NCI-H510A (cell line): Measurements from ENCODE around the gene MEA1.
"Not testable (repeated sequence)": the region's sequence is repeated elsewhere in the genome, so short reads cannot be mapped to it uniquely, and the experiment has no call there.

Experiments used
- DNase-seq: peaks from one replicate; lab custom pipeline; 2025; lab: John Stamatoyannopoulos, UW

The MEA1 gene

DNA sequence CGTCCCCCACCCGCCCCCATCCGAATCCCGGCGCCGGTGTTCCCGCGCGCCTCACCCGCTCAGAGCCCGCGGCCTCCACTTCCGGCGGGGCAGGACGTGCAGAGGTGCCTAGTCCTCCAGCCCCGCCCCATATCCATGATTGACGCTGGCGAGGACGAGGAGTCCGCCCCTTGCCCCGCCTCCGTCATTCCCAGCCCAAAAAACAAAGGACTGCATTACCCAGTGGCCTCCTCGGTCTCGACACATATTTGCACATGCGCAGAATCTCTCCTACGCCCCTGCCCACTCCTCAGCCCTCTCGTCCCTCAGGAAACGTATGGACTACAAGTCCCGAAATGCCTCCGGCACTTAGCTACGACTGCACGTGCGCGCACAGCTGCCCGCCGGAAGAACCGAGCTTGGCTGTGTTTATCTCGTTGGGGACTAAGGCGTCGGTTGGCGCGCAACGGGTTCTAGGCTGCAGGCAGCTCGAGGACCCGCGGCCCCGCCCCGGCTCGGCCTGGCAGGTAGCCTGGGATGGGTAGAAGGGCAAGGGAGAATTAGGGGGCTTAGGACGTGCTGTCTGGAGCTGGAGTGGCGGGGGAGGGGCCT lies at the start of gene MEA1, which contains the start of gene KLHDC3:
MEA1 (minus strand) TSS at position 104 of the 591 bp plus-strand sequence. CDS start 133 bp downstream, outside the sequence.
KLHDC3 (plus strand) TSS at position 407 of the 591 bp plus-strand sequence. CDS start 2,944 bp downstream, outside the sequence.
- DNase-seq, result peak; percentile 99

DNA sequence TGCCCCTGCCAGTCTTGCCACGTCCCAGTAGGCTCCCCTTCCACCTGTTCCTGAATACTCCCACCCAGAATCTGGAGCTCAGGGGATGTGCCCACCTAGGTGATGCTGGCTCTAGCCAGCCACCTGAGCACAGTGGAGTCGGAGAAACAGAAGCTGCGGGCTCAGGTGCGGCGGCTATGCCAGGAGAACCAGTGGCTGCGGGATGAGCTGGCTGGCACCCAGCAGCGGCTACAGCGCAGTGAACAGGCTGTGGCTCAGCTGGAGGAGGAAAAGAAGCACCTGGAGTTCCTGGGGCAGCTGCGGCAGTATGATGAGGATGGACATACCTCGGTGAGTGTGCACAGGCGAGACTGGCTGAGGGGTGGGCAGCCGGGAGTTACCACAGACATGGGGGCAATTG lies 49.1 kb upstream of the MEA1 start:
- DNase-seq, result no peak

DNA sequence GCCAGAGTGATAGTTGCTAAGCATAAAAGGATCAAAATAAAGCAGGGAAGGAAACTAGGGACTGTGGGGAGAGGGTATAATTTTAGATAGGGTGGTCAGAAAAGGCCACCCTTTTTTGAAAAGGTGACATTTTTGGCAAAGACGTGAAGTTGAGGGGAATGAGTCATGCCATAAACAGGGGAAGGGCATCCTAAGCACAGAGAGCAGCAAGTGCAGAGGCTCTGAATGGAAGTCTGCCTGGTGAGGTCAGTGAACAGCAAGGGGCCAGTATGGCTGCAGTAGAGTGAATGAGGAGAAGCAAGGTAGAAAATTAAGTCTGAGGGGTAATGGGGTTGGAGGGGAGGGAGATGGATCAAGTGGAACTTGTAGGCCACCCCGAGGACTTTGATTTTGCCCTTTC lies 48.1 kb upstream of the MEA1 start:
- DNase-seq, result no peak

DNA sequence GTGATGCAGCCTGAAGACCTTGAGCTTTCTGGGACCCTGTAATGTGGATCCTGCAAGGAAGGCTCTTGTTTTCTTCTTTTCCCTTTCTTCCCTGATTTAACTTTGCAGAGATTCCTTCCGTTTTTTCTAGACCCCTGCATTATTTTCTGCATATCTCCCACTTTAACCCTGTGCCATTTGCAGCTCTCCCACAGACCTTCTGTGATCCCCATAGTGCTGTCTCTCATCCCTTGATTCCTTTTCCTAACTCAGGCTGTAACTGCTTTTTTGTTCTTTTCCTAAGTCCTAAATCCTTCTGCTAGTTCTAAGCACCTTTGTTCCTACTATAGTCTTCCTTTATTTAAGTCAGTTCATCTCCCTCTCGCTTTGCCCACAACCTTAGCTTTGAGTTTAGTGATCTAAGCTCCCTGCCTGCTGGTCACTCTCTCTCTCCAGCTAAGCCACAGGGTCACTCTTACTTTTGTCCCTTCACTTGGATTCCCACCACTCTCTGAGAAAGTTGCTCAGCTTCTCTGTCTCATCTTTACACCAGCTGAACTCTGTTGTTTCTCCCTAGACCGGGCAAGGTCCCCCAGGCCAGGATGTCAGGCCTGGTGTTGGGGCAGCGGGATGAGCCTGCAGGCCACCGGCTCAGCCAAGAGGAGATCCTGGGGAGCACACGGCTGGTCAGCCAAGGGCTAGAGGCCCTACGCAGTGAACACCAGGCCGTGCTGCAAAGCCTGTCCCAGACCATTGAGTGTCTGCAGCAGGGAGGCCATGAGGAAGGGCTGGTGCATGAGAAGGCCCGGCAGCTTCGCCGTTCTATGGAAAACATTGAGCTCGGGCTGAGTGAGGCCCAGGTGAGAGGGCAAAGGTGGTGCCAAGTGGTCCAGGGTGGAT lies 47.2 kb upstream of the MEA1 start:
- DNase-seq, result no peak

DNA sequence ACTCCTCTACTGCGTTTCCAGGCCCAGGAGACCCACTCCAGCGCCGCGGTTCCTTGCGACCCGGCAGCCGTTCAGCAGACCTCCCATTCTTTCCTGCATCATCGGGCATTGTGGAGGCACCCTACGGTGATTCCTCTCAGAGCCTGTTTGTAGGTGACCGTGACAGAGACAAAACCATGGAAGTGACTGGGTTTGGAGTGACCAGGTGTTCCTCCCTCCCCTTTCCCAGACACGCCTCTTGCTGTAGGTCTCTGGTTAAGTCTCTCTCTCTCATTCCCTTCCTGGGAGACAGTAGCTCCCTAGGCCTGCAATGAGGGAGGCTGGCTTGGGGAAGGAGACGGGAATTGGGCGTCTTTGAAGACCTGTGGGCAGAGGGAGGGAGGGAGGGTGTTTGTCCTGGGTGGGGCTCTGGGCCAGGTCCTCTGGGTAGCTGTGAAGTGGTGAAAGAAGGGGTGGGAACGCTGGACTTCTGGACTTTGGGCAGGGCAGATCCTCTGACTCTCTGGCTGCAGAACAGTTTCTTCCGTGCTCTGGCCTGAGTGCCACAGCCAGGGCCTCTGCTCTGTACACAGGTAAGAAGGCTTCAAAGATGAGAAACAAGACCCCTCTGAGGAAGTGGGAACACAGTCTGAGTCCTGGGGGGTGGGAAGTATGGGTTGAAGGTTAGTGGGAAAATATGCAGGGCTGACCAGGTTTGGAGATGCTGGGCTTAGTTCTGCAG lies 46.4 kb upstream of the MEA1 start:
- peak; percentile 43 for DNase-seq

DNA sequence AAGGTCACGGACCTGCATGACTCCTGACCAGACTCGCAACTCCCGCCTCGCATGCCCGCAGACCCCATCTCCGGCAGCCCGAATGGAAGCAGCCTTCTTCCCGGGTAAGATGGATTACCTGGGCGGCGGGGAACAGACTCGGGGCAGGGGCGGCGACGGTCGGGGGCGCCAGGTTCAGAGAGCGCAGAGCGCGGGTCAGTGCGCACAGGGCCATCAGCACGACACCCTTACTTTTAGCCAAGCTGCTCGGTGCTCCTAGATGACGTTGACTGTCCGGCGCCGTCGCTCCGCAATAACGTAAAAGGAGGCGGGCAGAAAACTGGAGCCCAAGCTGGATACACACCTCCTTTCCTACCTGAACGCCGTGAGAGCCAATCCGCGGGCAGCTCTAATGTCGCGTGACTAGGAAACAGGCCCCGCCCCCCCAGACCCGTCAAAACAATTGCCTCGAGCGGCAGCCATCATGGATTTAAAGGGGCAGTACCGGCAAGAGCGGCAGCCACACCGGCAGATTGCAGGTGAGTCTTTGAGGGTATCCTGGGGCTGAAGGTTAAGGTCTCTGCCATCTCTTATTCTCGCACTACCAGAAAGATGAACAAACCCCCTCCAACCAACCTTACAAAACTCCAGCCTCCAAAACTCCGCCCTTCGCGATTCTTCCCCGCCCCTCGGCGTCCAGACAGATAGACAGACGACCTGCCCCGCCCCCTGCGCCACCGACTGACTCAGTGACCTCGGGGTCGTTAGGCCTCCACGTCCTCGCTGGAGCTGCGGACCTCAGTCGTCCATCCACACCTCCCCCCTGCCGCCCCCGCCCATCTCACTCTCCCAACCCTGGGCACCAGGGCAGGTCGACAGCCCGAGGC lies 45.7 kb upstream of the MEA1 start, which contains the start of the genes KLC4 and MRPL2:
KLC4 (plus strand) TSS at position 464 of the 866 bp plus-strand sequence. CDS start 1,705 bp downstream, outside the sequence.
MRPL2 (minus strand) TSS at position 267 of the 866 bp plus-strand sequence; CDS start at position 214, 53 bp downstream.
- DNase-seq, result peak; percentile 99

DNA sequence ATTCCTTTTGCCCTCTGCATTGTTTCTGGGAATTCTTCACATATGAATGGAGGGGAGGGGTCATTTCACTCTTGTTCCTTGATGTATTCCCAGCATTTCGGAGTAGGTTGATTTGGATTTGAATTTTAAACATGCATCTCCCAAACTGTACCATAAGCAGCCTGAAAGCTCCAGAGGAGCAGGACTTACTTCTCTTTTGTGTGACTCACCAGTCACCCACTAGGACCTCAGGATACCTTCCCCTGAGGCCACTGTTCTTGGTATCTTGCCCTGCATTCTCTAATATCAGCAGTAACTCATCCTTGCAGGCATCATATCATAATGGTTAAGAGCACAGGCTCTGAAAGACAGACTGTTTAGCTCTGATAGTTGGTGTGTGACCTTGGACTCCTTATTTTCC lies 44.8 kb upstream of the MEA1 start:
- DNase-seq, result no peak

DNA sequence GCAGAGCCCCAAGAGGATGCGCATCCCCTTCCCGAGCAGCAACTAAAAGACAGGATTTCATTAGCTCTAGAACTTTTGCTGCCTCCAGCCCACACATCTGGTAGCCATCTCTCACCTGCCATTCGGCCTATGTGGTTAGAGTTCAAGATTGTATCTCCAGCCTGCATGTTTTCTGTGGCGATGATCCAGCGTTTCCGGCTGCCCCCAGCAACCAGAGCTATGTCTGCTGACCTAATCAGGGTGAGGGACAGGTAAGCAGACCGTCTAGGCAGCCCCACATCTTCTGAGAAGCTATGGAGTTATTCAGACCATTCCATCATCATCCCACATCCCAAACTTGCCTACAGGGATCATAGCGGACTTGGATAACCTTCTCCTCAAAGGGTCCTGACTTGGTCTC lies 42.2 kb upstream of the MEA1 start:
- no peak for DNase-seq

DNA sequence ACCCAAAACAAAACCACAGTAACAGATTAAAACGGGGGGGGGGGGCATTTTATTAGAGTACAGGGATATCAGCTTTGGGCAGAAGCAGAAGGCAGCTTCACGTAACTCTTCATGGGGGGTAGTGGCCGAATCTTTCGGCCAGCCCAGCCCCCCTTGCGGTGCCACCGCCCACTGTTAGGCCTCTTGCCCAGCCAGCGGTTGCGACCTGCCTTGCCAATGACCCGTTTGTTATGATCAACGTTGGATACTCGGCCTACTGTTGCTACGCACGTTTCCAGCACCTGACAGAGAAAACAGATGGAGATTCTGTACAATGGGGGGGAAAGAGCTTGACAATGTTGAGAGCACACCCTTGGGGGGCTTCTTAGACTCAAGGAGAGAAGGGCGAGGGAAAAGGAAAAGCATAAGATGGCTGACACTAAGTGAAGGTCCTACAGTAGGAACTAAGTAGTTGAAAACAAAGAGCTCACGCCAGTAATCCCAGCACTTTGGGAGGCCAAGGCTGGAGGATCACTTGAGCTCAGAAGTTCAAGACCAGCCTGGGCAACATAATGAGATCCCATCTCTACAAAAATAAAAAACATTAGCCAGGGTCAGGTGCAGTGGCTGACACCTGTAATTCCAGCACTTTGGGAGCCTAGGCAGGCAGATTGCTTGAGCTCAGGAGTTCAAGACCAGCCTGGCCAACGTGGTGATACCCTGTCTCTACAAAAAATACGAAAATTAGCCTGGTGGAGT lies 40.6 kb upstream of the MEA1 start:
- no peak for DNase-seq

DNA sequence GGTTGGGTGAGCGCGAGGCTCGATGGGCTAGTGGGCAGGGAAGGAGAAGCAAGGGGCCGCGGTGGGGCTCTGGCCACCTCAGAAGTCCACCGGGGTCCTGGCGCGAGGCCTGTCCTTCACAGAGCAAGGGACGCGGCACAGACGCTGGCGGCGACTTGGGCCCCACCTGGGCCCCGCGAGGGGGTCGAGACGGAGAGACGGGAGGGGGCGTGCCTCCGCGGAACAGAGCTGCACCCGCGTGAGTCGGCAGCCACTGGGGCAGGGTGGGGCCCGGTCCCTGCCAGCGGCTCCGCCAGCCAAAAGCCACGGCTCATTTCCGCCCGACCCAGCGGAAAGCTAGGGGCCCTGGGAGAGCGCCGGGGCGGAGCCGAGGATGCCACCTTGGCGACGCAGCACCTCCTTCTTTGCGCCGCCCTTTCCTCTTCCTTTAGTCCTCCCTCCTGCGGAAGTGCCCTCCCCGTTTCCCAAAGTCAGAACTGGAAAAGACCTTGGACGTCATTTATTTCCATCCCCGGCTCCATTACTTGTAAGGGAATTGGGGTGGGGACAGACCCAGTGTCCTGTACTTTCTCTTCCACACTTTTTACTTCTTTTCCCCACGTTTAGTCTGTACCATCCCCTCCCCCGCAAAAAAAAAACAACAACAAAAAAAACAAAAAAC lies 39.9 kb upstream of the MEA1 start, which contains the start of gene CUL7:
CUL7 (minus strand) TSS at position 307 of the 661 bp plus-strand sequence. CDS start 1,063 bp downstream, outside the sequence.
- DNase-seq, result peak; percentile 98

DNA sequence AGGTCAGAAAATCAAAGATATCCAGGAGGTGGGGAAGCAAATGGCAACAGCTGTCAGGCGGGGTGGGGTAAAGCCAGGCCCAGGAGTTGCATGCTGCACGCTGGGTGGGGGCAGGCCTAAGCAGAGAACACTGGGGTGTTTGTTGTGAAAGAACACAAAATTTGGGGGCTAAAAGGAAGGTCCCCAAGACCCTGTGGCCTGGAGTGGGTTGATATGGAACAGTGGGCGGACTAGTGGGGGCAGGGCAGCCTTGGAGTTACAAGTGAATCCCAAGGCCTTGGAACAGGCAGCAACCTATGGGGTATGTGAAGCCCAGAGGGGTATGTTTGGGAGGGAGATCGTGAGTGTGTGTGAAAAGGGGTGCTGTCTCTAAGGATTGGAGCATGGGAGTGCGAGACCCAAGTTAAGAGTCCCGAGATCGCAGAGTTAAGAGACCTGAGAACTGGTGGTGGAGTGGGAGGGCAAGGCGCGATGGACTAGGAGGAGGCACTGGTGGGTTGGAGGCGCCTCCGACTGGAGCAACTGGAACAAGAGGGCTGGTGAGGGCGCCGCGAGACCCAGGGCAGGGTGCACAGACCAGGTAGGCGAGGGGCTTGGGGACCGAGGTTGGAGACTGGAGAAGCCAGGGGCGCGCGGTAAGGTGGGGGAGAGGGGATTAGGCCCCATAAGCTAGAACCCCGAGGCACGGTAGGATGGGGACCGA lies 39.2 kb upstream of the MEA1 start:
- peak; percentile 6 for DNase-seq

DNA sequence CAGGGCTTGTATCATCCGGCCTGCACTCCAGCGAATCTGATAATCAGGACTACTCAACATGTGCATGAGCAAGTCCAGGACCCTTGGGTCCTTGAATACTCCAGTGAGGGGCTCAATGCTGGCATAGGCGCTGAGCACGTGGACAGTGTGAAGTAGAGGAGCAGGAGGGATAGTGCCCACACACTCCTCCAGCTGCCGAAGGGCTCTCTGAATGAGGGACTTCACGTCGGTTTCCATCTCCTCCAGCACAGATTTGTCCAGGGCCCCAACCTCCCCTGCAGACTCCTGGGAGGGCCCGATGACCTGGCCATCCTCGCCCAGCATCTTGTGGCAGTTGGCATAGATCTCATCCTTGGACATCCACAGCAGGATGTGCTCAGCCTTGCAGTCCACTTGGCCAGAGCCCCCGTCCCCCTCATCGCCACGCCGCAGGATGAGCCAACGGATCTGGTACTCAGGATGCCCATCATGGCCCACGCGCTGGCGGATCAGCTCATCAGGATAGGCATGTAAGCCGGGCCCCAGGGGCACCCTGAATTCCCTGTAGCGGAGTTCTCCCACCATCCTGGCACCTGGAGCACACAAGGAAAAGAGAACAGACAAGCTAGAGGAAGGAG lies 38.6 kb upstream of the MEA1 start:
- no peak for DNase-seq

DNA sequence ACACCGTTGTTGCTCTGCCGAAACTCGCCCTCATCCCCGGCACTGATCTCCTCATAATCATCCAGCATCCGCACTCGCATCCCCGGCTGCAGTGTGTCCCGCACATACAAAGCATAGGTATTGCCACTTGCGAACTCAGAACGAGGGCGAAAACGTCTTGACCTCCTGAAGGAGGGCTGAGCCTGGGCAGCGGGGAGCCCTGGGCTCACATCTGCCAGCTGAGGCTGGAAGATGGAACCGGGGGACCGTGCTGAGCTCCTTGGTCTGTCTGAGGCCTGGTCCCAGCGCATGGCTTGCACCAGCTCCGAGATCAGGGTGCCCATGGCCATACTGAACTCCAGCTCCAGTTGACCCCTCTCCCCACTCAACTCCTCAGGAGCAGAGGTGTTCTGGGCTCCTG lies 37.2 kb upstream of the MEA1 start:
- DNase-seq, result no peak

DNA sequence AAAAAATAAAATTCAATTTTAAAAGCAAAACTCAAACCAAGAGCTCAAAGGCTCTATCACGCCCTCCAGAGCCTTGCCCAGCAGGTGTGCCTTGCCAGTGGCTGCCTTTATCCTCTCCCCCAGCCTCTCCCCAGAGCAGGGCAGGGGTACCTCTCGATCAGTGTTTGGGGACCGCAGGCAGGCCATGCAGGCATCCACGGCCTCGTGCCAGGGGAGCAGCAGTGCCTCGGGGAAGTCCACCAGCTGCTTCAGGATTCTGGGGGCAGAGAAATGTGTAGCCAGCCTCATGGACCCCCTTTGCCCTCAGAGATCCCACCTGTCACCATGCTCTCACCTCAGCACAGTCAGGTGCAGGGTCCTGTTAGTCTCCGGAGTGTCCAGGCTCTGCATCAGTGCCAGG lies 34.3 kb upstream of the MEA1 start:
- DNase-seq, result no peak

DNA sequence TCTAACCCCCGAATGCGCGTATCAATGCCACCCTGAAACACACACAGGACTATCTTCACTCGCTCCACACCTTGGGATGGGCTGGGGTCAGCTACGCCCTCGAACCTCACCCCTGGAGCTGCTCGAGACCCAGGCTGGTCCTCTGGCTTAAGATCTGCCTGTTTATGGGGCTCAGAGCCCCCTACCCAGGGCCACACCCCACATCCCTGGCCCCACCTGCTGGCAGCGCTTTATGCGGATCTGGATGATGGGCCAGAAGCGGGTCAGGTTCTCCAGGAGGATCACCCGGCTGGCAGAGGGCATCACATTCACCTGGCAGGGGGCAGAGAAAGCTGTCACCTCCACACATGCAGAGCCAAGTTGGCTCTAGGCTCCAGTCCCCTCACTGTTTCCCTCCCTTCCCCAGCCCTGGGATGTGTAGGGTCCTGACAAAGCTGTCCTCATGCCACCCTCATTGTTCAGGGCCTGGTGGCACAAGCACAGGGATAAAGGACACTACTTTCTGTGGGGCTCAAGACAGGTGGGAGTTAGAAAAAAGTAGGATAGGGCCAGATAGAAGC lies 31.7 kb upstream of the MEA1 start:
- DNase-seq, result no peak

DNA sequence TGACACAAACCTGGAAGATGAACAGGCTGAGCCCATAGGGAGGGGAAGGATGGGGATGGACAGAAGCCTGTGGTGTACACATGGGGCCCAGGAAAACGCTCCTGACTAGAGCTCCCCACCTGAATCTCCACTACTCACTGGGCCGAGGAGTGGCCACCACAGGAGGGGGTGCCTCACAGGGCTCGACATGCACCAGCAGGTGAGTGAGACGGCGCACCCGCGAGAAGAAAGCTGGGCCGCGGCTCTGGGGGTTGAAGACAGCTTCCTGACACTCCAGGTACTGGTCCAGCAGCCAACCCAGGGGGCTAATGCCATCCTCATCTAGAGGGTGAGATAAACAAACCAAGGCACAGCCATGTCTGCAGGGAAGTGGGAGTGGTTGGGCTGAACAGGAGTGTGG lies 29.6 kb upstream of the MEA1 start:
- DNase-seq, result no peak

DNA sequence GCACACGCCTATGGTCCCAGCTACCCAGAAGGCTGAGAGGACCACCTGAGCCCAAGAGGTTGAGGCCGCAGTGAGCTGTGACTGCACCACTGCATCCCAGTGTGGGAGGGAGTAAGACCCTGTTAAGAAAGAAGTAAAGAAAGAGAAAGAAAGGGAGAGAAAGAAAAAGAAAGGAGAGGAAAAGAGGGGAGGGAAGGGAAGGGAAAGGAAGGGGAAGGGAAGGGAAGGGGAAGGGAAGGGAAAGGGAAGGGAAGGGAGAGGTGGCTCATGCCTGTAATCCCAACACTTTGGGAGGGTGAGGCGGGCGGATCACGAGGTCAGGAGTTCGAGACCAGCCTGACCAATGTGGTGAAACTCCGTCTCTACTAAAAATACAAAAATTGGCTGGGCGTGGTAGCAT lies 27.7 kb upstream of the MEA1 start:
- DNase-seq, result not testable (repeated sequence)

DNA sequence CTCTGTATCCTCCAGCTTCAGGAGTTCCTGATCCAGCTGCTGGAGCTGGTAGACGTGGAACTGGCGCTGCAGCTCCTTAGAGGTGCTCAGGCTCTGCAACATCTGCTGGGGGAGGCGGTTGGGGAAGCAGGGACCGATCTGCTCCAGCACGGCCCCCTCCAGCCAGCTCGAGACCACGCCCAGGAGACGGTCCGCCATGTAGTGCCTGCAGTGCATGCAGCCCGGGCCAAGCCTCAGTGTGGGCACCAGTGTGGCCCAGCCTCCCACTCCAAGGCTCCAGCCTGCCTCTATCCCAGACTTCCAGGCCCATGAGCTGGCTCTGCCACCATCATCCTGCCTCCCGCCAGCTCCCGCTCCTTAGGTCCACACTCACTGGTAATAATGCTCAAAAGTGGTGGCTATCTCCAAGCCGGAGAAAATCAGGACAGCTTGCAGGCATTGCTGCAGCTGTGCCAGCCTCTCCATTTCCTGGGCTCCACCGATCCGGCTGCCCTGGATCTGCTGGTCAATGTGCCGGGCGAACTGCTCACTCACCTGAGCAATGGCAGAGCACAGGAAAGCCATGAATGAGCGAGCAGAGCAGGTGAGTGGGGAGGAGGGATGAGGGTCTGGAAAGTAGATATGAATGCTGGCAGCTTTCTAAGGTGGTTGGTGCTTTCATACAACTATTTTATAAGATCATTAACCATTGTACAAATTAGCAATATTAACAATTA lies 27.0 kb upstream of the MEA1 start:
- no peak for DNase-seq
